SH-SY5Y (cell line): ENCODE measurements around the gene CHN1.

Experiments
- GATA2 ChIP-seq: IDR thresholded peaks from 2 replicates; pipeline ENCODE4 v1.6.1; 2011; ENCODE audit warnings: mild to moderate bottlenecking, low read depth, low read length
- GATA3 ChIP-seq: IDR thresholded peaks from 2 replicates; pipeline ENCODE4 v1.6.1; 2011; ENCODE audit warnings: low read depth, mild to moderate bottlenecking, low read length, moderate library complexity

- TF ChIP-seq GATA3 (no peak), GATA2 (no peak)
Measured at GRCh38 chr2:175022923-175023322, 17.7 kb upstream of the CHN1 start.
